ENCODE data around the gene CEBPZ.

Gene CEBPZ, protein sequence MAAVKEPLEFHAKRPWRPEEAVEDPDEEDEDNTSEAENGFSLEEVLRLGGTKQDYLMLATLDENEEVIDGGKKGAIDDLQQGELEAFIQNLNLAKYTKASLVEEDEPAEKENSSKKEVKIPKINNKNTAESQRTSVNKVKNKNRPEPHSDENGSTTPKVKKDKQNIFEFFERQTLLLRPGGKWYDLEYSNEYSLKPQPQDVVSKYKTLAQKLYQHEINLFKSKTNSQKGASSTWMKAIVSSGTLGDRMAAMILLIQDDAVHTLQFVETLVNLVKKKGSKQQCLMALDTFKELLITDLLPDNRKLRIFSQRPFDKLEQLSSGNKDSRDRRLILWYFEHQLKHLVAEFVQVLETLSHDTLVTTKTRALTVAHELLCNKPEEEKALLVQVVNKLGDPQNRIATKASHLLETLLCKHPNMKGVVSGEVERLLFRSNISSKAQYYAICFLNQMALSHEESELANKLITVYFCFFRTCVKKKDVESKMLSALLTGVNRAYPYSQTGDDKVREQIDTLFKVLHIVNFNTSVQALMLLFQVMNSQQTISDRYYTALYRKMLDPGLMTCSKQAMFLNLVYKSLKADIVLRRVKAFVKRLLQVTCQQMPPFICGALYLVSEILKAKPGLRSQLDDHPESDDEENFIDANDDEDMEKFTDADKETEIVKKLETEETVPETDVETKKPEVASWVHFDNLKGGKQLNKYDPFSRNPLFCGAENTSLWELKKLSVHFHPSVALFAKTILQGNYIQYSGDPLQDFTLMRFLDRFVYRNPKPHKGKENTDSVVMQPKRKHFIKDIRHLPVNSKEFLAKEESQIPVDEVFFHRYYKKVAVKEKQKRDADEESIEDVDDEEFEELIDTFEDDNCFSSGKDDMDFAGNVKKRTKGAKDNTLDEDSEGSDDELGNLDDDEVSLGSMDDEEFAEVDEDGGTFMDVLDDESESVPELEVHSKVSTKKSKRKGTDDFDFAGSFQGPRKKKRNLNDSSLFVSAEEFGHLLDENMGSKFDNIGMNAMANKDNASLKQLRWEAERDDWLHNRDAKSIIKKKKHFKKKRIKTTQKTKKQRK

DNA sequence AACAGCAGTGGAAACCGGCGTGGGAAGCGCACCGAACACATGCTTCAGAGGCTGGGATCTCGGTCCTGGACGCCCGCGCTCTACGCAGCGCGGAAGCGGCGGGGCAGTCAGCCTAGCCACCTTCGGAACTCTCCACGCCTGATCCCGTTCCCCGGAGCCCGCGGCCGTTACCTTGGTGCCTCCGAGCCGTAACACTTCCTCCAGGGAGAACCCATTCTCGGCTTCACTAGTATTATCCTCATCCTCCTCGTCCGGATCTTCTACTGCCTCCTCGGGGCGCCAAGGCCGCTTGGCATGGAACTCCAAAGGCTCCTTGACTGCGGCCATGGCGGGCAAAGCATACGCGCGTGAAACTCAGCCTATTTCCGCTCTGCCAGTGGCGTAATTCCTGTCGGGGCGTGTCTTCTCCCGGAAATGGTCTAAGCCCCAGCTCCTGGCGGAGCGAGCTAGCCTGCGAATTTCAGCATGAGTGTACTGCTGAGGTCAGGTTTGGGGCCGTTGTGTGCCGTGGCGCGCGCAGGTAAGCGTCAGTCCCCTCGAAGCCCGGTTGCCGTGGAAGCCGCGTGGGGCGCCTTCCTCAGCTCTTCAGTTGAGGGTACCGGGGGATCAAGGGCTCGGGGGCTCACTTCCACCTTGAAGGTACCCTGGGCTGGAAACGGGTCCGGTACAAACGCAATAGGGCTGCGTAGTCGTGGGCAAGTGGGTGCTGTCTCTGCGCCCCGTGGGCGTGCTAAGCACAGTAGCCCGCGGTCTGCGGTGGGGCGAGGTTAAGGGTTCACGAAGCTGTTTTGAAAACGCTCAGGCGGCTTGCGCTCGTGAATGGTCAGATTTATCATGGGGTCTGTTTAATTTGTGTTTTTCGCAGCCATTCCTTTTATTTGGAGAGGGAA is at the start of gene CEBPZ, which contains the start of gene NDUFAF7:
Gene CEBPZ, minus strand, starts transcription at position 356 of the 890 bp plus-strand sequence. Its CDS starts 29 bp downstream, at position 327.
Gene NDUFAF7, plus strand, starts transcription at position 418 of the 890 bp plus-strand sequence. Its CDS starts 48 bp downstream, at position 466.
- peak within 1 kb of the TSS; percentile 100 for H3K4me3 ChIP-seq (ENCODE audit: low read depth, low read length)
- TF ChIP-seq, protein P1, sequence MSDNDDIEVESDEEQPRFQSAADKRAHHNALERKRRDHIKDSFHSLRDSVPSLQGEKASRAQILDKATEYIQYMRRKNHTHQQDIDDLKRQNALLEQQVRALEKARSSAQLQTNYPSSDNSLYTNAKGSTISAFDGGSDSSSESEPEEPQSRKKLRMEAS (IDR thresholded peaks at IDR 0.05; ENCODE audit: low read depth, low read length) = peak; percentile 22; the same call in 1 of the 2 replicates
- peak; percentile 94 for TF ChIP-seq POLR2A (IDR thresholded peaks at IDR 0.05; ENCODE audit: extremely low read depth, insufficient read length)
- TF ChIP-seq, protein P2, sequence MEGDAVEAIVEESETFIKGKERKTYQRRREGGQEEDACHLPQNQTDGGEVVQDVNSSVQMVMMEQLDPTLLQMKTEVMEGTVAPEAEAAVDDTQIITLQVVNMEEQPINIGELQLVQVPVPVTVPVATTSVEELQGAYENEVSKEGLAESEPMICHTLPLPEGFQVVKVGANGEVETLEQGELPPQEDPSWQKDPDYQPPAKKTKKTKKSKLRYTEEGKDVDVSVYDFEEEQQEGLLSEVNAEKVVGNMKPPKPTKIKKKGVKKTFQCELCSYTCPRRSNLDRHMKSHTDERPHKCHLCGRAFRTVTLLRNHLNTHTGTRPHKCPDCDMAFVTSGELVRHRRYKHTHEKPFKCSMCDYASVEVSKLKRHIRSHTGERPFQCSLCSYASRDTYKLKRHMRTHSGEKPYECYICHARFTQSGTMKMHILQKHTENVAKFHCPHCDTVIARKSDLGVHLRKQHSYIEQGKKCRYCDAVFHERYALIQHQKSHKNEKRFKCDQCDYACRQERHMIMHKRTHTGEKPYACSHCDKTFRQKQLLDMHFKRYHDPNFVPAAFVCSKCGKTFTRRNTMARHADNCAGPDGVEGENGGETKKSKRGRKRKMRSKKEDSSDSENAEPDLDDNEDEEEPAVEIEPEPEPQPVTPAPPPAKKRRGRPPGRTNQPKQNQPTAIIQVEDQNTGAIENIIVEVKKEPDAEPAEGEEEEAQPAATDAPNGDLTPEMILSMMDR (IDR thresholded peaks at IDR 0.05; ENCODE audit: low read depth, low read length) = no peak
- TF ChIP-seq MYC (IDR thresholded peaks at IDR 0.05; ENCODE audit: low read depth, low read length) = peak; percentile 84
- peak; percentile 96 for DNase-seq (ENCODE audit: low read depth)

DNA sequence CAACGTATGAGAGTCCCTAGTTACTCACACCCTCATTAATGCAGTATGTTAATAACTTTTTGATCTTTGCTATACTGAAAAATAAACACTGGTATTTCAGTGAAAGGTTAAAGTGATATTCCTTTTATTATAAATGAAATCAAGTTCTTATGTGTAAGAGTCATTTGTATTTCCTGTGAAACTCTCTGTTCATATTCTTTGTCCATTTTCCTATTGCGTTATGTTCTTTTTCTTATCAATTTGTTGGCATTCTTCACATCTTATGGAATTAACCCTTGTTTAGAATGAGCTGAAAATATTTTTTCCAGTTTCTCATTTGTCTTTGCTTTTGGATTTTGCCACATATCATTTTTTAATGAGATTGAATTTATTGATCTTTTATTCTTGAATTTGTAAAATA is 44.9 kb upstream of the CEBPZ start:
- TF ChIP-seq, protein P1 (IDR thresholded peaks at IDR 0.05; ENCODE audit: low read depth, low read length) = no peak
- TF ChIP-seq MYC (IDR thresholded peaks at IDR 0.05; ENCODE audit: low read depth, low read length) = no peak
- TF ChIP-seq, protein P2 (IDR thresholded peaks at IDR 0.05; ENCODE audit: low read depth, low read length) = no peak
- no peak for TF ChIP-seq POLR2A (IDR thresholded peaks at IDR 0.05; ENCODE audit: extremely low read depth, insufficient read length)
- DNase-seq (ENCODE audit: low read depth) = no peak
- H3K4me3 ChIP-seq (ENCODE audit: low read depth, low read length) = no peak overlapping the region

DNA sequence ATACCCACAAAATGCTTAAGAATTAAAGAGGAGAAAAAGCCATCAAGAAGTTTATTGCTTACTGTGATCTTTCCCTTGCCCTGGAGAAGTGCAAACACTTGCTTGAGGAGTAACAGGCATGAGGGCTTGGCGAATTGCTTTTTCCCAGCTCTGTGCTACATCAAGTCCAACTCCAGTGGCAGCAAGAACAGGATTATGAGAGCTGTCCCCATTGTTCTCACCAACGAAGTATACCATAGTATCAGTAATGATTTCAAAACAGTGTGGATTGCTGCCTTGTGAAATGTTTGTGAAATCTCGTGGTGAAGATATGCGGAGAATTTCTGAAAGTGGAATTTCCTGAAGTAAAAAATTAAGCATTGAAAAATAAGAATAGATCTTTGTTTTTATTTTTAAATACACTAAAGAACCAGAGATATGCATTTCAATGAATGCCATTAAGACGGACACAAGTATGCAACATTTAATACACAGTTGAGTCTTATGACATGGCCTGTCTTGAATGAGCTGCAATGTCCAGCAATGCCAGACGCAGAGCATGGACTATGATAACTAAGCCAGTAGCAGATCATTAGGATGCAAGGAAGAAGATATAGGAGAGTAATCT is 43.1 kb upstream of the CEBPZ start:
- TF ChIP-seq, protein P2 (IDR thresholded peaks at IDR 0.05; ENCODE audit: low read depth, low read length) = no peak
- no peak for TF ChIP-seq MYC (IDR thresholded peaks at IDR 0.05; ENCODE audit: low read depth, low read length)
- TF ChIP-seq POLR2A (IDR thresholded peaks at IDR 0.05; ENCODE audit: extremely low read depth, insufficient read length) = no peak
- TF ChIP-seq, protein P1 (IDR thresholded peaks at IDR 0.05; ENCODE audit: low read depth, low read length) = no peak
- H3K4me3 ChIP-seq (ENCODE audit: low read depth, low read length) = no peak overlapping the region
- peak; percentile 57 for DNase-seq (ENCODE audit: low read depth)

DNA sequence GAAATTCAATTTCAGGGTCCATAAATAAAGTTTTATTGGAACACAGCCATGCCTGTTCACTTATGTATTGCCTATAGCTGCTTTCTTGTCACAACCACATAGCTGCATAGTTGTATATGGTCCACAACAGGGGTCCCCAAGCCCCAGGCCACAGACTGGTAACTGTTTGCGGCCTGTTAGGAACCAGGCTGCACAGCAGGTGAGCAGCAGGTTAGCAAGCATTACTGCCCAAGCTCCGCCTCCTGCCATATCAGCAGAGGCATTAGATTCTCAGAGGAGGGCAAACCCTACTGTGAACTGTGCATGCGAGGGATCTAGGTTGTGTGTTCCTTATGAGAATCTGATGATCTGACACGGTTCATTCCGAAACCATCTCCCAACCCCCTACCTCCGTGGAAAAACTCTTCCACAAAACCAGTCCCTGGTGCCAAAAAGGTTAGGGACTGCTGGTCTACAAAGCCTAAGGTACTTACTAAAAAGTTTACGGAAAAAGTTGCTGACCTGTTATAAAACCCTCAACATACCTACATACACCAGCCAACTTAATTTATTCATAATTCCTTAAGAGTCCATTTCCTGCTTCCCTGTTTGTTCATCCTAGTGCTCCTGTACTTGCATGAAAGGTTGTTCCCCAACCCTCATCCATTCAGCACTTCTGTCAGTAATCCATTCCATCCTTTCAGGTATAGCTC is 40.1 kb upstream of the CEBPZ start:
- TF ChIP-seq, protein P2 (IDR thresholded peaks at IDR 0.05; ENCODE audit: low read depth, low read length) = no peak
- TF ChIP-seq, protein P1 (IDR thresholded peaks at IDR 0.05; ENCODE audit: low read depth, low read length) = no peak
- TF ChIP-seq POLR2A (IDR thresholded peaks at IDR 0.05; ENCODE audit: extremely low read depth, insufficient read length) (no peak), MYC (IDR thresholded peaks at IDR 0.05; ENCODE audit: low read depth, low read length) (no peak)
- DNase-seq (ENCODE audit: low read depth) = no peak
- no peak overlapping the region for H3K4me3 ChIP-seq (ENCODE audit: low read depth, low read length)
